Measurements from ENCODE around the gene EEF1G.

The EEF1G gene

GRCh38 chr11:62580959-62581715, 7.4 kb upstream of the EEF1G start:
- TF ChIP-seq CTCF (IDR thresholded peaks at IDR 0.05; ENCODE audit: extremely low read depth, missing control alignments) = no peak
- DNase-seq (ENCODE audit: low spot score) = no peak

GRCh38 chr11:62579252-62579651, 5.6 kb upstream of the EEF1G start:
- TF ChIP-seq CTCF (IDR thresholded peaks at IDR 0.05; ENCODE audit: extremely low read depth, missing control alignments) = no peak
- DNase-seq (ENCODE audit: low spot score) = no peak

- TF ChIP-seq CTCF (IDR thresholded peaks at IDR 0.05; ENCODE audit: extremely low read depth, missing control alignments) = no peak
- no peak for DNase-seq (ENCODE audit: low spot score)
Observed at GRCh38 chr11:62578541-62578940, 4.8 kb upstream of the EEF1G start.

- DNase-seq (ENCODE audit: low spot score) = no peak
- TF ChIP-seq CTCF (IDR thresholded peaks at IDR 0.05; ENCODE audit: extremely low read depth, missing control alignments) = no peak
Observed at GRCh38 chr11:62577046-62577714, 3.5 kb upstream of the EEF1G start.

- no peak for DNase-seq (ENCODE audit: low spot score)
- no peak for TF ChIP-seq CTCF (IDR thresholded peaks at IDR 0.05; ENCODE audit: extremely low read depth, missing control alignments)
Observed at GRCh38 chr11:62575837-62576236, 2.1 kb upstream of the EEF1G start.

GRCh38 chr11:62575156-62575555, 1.5 kb upstream of the EEF1G start:
- TF ChIP-seq CTCF (IDR thresholded peaks at IDR 0.05; ENCODE audit: extremely low read depth, missing control alignments) = no peak
- DNase-seq (ENCODE audit: low spot score) = no peak

GRCh38 chr11:62574363-62575071, 826 bp upstream of the EEF1G start:
- DNase-seq (ENCODE audit: low spot score) = no peak
- TF ChIP-seq CTCF (IDR thresholded peaks at IDR 0.05; ENCODE audit: extremely low read depth, missing control alignments) = no peak

Data from GM20000 (cell line).